Neuronal stem cell (in vitro differentiated cells): ENCODE results near the gene TRIM37. TPM values are rescaled to one million over a fixed set of nuclear protein-coding genes. Genes with fewer than 3 reads are reported as not detected.
A peak's percentile ranks its signal among the peaks of the same experiment; 100 is the strongest.

Experiments
- DNase-seq: peaks from one replicate; pipeline ENCODE4 v3.0.0-alpha.2; 2013; ENCODE audit warnings: low spot score
- H2AFZ ChIP-seq: one replicate; pipeline ENCODE4 v1.6.1; 2013; ENCODE audit warnings: mild to moderate bottlenecking, low read length, inconsistent platforms
- H2AK5ac ChIP-seq: 2 replicates; pipeline ENCODE4 v1.6.1; 2013; ENCODE audit warnings: low read depth, mild to moderate bottlenecking, inconsistent platforms, low read length, moderate library complexity, mixed read lengths
- H2BK120ac ChIP-seq: 2 replicates; pipeline ENCODE4 v1.6.1; 2013; ENCODE audit warnings: low read depth, mild to moderate bottlenecking, inconsistent platforms, low read length, moderate library complexity, mixed read lengths
- H2BK12ac ChIP-seq: one replicate; pipeline ENCODE4 v1.6.1; 2013; ENCODE audit warnings: low read length, inconsistent platforms
- H2BK15ac ChIP-seq: 2 replicates; pipeline ENCODE4 v1.6.1; 2013; ENCODE audit warnings: mild to moderate bottlenecking, low read length, inconsistent platforms, mixed read lengths
- H2BK5ac ChIP-seq: one replicate; pipeline ENCODE4 v1.6.1; 2013; ENCODE audit warnings: inconsistent platforms, mild to moderate bottlenecking, low read length, moderate library complexity
- H3K14ac ChIP-seq: one replicate; pipeline ENCODE4 v1.6.1; 2013; ENCODE audit warnings: low read length, inconsistent platforms
- H3K18ac ChIP-seq: 2 replicates; pipeline ENCODE4 v1.6.1; 2013; ENCODE audit warnings: low read length, inconsistent platforms
- H3K23ac ChIP-seq: 2 replicates; pipeline ENCODE4 v1.6.1; 2013; ENCODE audit warnings: low read depth, mild to moderate bottlenecking, mixed read lengths, low read length, inconsistent platforms; ENCODE audit not compliant: poor library complexity
- H3K27ac ChIP-seq: replicated peaks from 3 replicates; pipeline ENCODE4 v1.5.1; 2013; ENCODE audit warnings: low read length, inconsistent platforms
- H3K27me3 ChIP-seq, 3 experiments: 2 replicates each; pipeline ENCODE4 v1.6.1; 2013; ENCODE audit warnings: low read length in 3 of 3, mild to moderate bottlenecking in 2 of 3, inconsistent platforms in 1 of 3, low read depth in 1 of 3, mixed read lengths in 1 of 3, moderate library complexity in 1 of 3; ENCODE audit not compliant: control insufficient read depth in 3 of 3, insufficient read depth in 3 of 3
- H3K36me3 ChIP-seq, 2 donors: replicated peaks in 1 of 2; 2 replicates each; pipeline ENCODE4 v1.6.1; 2013; ENCODE audit warnings: low read length in 2 of 2; ENCODE audit not compliant: control insufficient read depth in 2 of 2, insufficient read depth in 2 of 2
- H3K4ac ChIP-seq: 2 replicates; pipeline ENCODE4 v1.6.1; 2013; ENCODE audit warnings: inconsistent platforms, mild to moderate bottlenecking, low read length, moderate library complexity
- H3K4me1 ChIP-seq, 2 donors: 1 replicate in 1 of 2; 2 replicates in 1 of 2; pipeline ENCODE4 v1.6.1; 2013; ENCODE audit warnings: low read length in 2 of 2, low read depth in 1 of 2; ENCODE audit not compliant: control insufficient read depth in 2 of 2, insufficient read depth in 1 of 2
- H3K4me2 ChIP-seq: one replicate; pipeline ENCODE4 v1.6.1; 2013; ENCODE audit warnings: mild to moderate bottlenecking, low read length, inconsistent platforms; ENCODE audit not compliant: insufficient read depth, poor library complexity, severe bottlenecking
- H3K4me3 ChIP-seq, 2 donors: 2 replicates each; pipeline ENCODE4 v1.5.1; 2013; ENCODE audit warnings: low read length in 2 of 2, mild to moderate bottlenecking in 2 of 2, inconsistent platforms in 1 of 2, moderate library complexity in 1 of 2
- H3K79me1 ChIP-seq: one replicate; pipeline ENCODE4 v1.6.1; 2013; ENCODE audit warnings: low read depth, mild to moderate bottlenecking, inconsistent platforms, low read length, moderate library complexity
- H3K9ac ChIP-seq: one replicate; pipeline ENCODE4 v1.6.1; 2013; ENCODE audit warnings: mild to moderate bottlenecking, low read depth, low read length, inconsistent platforms; ENCODE audit not compliant: poor library complexity
- H3K9me3 ChIP-seq, 2 donors: replicated peaks in 1 of 2; 2 replicates each; pipeline versions ENCODE3 to v1.6.1; 2013; ENCODE audit warnings: low read length in 2 of 2, mild to moderate bottlenecking in 2 of 2, inconsistent platforms in 1 of 2, low read depth in 1 of 2, mixed read lengths in 1 of 2, moderate library complexity in 1 of 2; ENCODE audit not compliant: control insufficient read depth in 2 of 2, insufficient read depth in 1 of 2
- H4K8ac ChIP-seq: one replicate; pipeline ENCODE4 v1.6.1; 2013; ENCODE audit warnings: low read depth, mild to moderate bottlenecking, inconsistent platforms, low read length, moderate library complexity
- H4K91ac ChIP-seq: one replicate; pipeline ENCODE4 v1.6.1; 2013; ENCODE audit warnings: low read length, low read depth, mild to moderate bottlenecking, inconsistent platforms; ENCODE audit not compliant: poor library complexity
- WGBS, 2 donors: extraction: QIAGEN DNeasy Blood & Tissue Kit; methylation state at CpG; one replicate each; pipeline ENCODE4 v1.1.7; 2013; ENCODE audit warnings: missing lambda C conversion rate in 2 of 2, mixed read lengths in 1 of 2; ENCODE audit not compliant: insufficient read length in 2 of 2, insufficient replicate concordance in 1 of 2; ENCODE audit errors: extremely low coverage in 2 of 2; 5-methylcytosine and 5-hydroxymethylcytosine counted together
- polyA plus RNA-seq, 2 experiments: library from polyadenylated mRNA; stranded (reverse); fragments of 200-250 nt; gene quantifications; one replicate each; pipeline ENCODE4 v1.2.3, GENCODE V29; 2013

TRIM37 gene
- polyA plus RNA-seq (2013, experiment 1 of 2): 32.4 TPM
- polyA plus RNA-seq (2013, experiment 2 of 2): 32.5 TPM

GRCh38 chr17:59106463-59107305 lies at the start of gene TRIM37:
Gene TRIM37 (minus strand): TSS chr17:59106880. CDS start chr17:59106461, 419 bp downstream.
- H2BK12ac ChIP-seq: no peak within 1 kb of the TSS
- no peak within 1 kb of the TSS for H3K14ac ChIP-seq
- H2BK5ac ChIP-seq: peak within 1 kb of the TSS; percentile 15
- H4K91ac ChIP-seq: no peak within 1 kb of the TSS
- peak within 1 kb of the TSS; percentile 90 for H3K18ac ChIP-seq
- no peak within 1 kb of the TSS for H2BK15ac ChIP-seq
- no CpG with 5 or more reads among the region's 89 CpGs for WGBS, 2 donors
- no peak within 1 kb of the TSS for H2BK120ac ChIP-seq
- no peaks in the 10 kb centered on the region for H3K9me3 ChIP-seq
- peak within 1 kb of the TSS; percentile 90 for H3K9ac ChIP-seq
- H3K36me3 ChIP-seq: peaks cover 2 to 53% of the 10 kb centered on the region in 2 donors
- peak within 1 kb of the TSS; percentile 94 for H2AFZ ChIP-seq
- peaks cover 2 to 3% of the 10 kb centered on the region in 2 donors for H3K4me1 ChIP-seq
- peak within 1 kb of the TSS; percentile 78 for H3K4me2 ChIP-seq
- peak within 1 kb of the TSS; percentile 88 for H3K27ac ChIP-seq
- no peak within 1 kb of the TSS for H3K4ac ChIP-seq
- H3K4me3 ChIP-seq: peak within 1 kb of the TSS; percentile 76 to 89
- peak within 1 kb of the TSS; percentile 95 for H3K23ac ChIP-seq
- H3K27me3 ChIP-seq: no peaks in the 10 kb centered on the region
- no peak within 1 kb of the TSS for H2AK5ac ChIP-seq
- no peak within 1 kb of the TSS for H4K8ac ChIP-seq
- DNase-seq: peak; percentile 99
- H3K79me1 ChIP-seq: no peaks in the 10 kb centered on the region

- Histone ChIP-seq H3K27me3 (no peaks in the 10 kb centered on the region), H3K36me3 (peaks cover 0 to 52% of the 10 kb centered on the region in 2 donors), H2BK12ac (no peak within 1 kb of the TSS), H3K23ac (peak within 1 kb of the TSS; percentile 26), H3K4me2 (peak within 1 kb of the TSS; percentile 61), H2AK5ac (peak within 1 kb of the TSS; percentile 72), H2BK5ac (peak within 1 kb of the TSS; percentile 90), H4K91ac (peak within 1 kb of the TSS; percentile 89), H3K79me1 (peaks cover 2% of the 10 kb centered on the region), H2BK15ac (peak within 1 kb of the TSS; percentile 28), H3K4me1 (peaks cover 0 to 12% of the 10 kb centered on the region in 2 donors), H3K14ac (no peak within 1 kb of the TSS), H3K4ac (peak within 1 kb of the TSS; percentile 26), H3K9ac (peak within 1 kb of the TSS; percentile 90), H3K4me3 (peak within 1 kb of the TSS; percentile 91 to 93), H4K8ac (no peak within 1 kb of the TSS), H3K18ac (peak within 1 kb of the TSS; percentile 96), H2AFZ (peak within 1 kb of the TSS; percentile 70), H3K27ac (peak within 1 kb of the TSS; percentile 97), H3K9me3 (no peaks in the 10 kb centered on the region), H2BK120ac (peak within 1 kb of the TSS; percentile 67)
- no CpG with 5 or more reads among the region's 25 CpGs for WGBS, 2 donors
- DNase-seq: no peak
These were observed 48.9 kb upstream of the TRIM37 start, which contains the start of gene PRR11 for GRCh38 chr17:59155439-59156177. Gene PRR11 (plus strand): TSS chr17:59155746. CDS start chr17:59169753, 14,007 bp downstream.

GRCh38 chr17:59154721-59155438 lies 48.2 kb upstream of the TRIM37 start, which contains the start of gene SKA2:
Gene SKA2 (minus strand): TSS chr17:59155186. CDS start chr17:59155163, 23 bp downstream.
- no CpG with 5 or more reads among the region's 39 CpGs for WGBS, 2 donors
- H4K91ac ChIP-seq: peak within 1 kb of the TSS; percentile 89
- peak within 1 kb of the TSS; percentile 28 for H2BK15ac ChIP-seq
- H2BK5ac ChIP-seq: peak within 1 kb of the TSS; percentile 90
- peak within 1 kb of the TSS; percentile 90 for H3K9ac ChIP-seq
- H3K4me3 ChIP-seq: peak within 1 kb of the TSS; percentile 91 to 93
- H3K4ac ChIP-seq: peak within 1 kb of the TSS; percentile 26
- H2BK12ac ChIP-seq: no peak within 1 kb of the TSS
- H3K27ac ChIP-seq: peak within 1 kb of the TSS; percentile 97
- H2AK5ac ChIP-seq: peak within 1 kb of the TSS; percentile 72
- no peaks in the 10 kb centered on the region for H3K27me3 ChIP-seq
- peak within 1 kb of the TSS; percentile 61 for H3K4me2 ChIP-seq
- no peak within 1 kb of the TSS for H4K8ac ChIP-seq
- peak within 1 kb of the TSS; percentile 26 for H3K23ac ChIP-seq
- H3K14ac ChIP-seq: no peak within 1 kb of the TSS
- H2AFZ ChIP-seq: peak within 1 kb of the TSS; percentile 70
- H3K36me3 ChIP-seq: peaks cover 0 to 51% of the 10 kb centered on the region in 2 donors
- peaks cover 0 to 12% of the 10 kb centered on the region in 2 donors for H3K4me1 ChIP-seq
- peak within 1 kb of the TSS; percentile 96 for H3K18ac ChIP-seq
- peaks cover 0 to 3% of the 10 kb centered on the region in 2 donors for H3K9me3 ChIP-seq
- H3K79me1 ChIP-seq: no peaks in the 10 kb centered on the region
- peak within 1 kb of the TSS; percentile 67 for H2BK120ac ChIP-seq
- peak; percentile 100 for DNase-seq
